Measurements from ENCODE around the gene KRTAP5-9.

The KRTAP5-9 gene

DNA sequence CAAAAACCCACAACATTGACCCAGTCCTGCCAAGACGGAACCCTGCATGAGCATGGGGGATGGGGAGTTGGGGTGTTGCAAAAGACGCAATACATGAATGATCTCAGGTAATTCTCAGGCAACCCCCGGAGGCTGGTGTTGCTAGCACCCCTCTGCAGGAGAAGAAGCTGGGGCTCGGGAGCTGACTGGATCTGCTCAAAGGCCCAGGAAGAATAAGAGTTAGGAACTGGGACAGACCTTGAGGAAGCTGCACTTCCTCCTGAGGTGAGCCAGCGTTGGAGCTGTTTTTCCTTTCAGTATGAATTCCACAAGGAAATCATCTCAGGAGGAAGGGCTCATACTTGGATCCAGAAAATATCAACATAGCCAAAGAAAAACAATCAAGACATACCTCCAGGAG, at the start of gene KRTAP5-9:
TSS of gene KRTAP5-9 (plus strand) at position 301 of the 400 bp plus-strand sequence. CDS start 238 bp downstream, outside the sequence.
- Histone ChIP-seq H3K79me2 (ENCODE audit: control insufficient read depth, insufficient read depth, low read length, unreplicated experiment) (no peaks in the 10 kb centered on the region), H3K36me3 (ENCODE audit: insufficient read depth, low read length) (no peaks in the 10 kb centered on the region), H3K27me3 (ENCODE audit: insufficient read depth, low read length) (peaks cover 67% of the 10 kb centered on the region), H3K4me3 (ENCODE audit: low read depth, low read length) (no peak within 1 kb of the TSS), H3K4me1 (ENCODE audit: control insufficient read depth, insufficient read depth, low read length, unreplicated experiment) (no peaks in the 10 kb centered on the region), H2AFZ (ENCODE audit: low read length, unreplicated experiment) (no peak within 1 kb of the TSS), H3K27ac (ENCODE audit: low read depth, low read length) (no peak within 1 kb of the TSS)

GRCh38 chr11:71499125-71499524, 49.1 kb upstream of the KRTAP5-9 start:
- H3K4me3 ChIP-seq (ENCODE audit: low read depth, low read length), result no peak overlapping the region
- peaks cover 22% of the 10 kb centered on the region for H3K36me3 ChIP-seq (ENCODE audit: insufficient read depth, low read length)
- H3K79me2 ChIP-seq (ENCODE audit: control insufficient read depth, insufficient read depth, low read length, unreplicated experiment), result no peaks in the 10 kb centered on the region
- no peaks in the 10 kb centered on the region for H3K4me1 ChIP-seq (ENCODE audit: control insufficient read depth, insufficient read depth, low read length, unreplicated experiment)
- H2AFZ ChIP-seq (ENCODE audit: low read length, unreplicated experiment), result no peak overlapping the region
- no peak overlapping the region for H3K27ac ChIP-seq (ENCODE audit: low read depth, low read length)
- no peaks in the 10 kb centered on the region for H3K27me3 ChIP-seq (ENCODE audit: insufficient read depth, low read length)

DNA sequence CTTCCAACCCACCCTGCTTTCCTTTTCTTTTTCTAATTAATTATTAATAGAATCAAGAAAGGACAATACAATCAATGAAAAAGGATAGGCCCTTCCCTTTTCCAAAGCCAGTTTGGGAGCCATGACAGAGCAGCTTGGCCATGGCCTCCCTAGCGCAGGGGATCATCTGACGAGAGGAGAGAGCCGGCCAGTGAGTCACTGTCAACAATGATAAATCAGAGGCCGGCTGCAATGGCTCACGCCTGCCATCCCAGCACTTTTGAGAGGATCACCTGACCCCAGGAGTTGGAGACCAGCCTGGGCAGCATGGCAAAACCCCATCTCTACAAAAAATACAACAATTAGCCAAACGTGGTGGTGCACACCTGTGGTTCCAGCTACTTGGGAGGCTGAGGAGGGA, 48.7 kb upstream of the KRTAP5-9 start:
- no peaks in the 10 kb centered on the region for H3K79me2 ChIP-seq (ENCODE audit: control insufficient read depth, insufficient read depth, low read length, unreplicated experiment)
- peaks cover 22% of the 10 kb centered on the region for H3K36me3 ChIP-seq (ENCODE audit: insufficient read depth, low read length)
- no peak overlapping the region for H3K4me3 ChIP-seq (ENCODE audit: low read depth, low read length)
- H3K27ac ChIP-seq (ENCODE audit: low read depth, low read length), result no peak overlapping the region
- no peaks in the 10 kb centered on the region for H3K27me3 ChIP-seq (ENCODE audit: insufficient read depth, low read length)
- H3K4me1 ChIP-seq (ENCODE audit: control insufficient read depth, insufficient read depth, low read length, unreplicated experiment), result no peaks in the 10 kb centered on the region
- H2AFZ ChIP-seq (ENCODE audit: low read length, unreplicated experiment), result no peak overlapping the region

DNA sequence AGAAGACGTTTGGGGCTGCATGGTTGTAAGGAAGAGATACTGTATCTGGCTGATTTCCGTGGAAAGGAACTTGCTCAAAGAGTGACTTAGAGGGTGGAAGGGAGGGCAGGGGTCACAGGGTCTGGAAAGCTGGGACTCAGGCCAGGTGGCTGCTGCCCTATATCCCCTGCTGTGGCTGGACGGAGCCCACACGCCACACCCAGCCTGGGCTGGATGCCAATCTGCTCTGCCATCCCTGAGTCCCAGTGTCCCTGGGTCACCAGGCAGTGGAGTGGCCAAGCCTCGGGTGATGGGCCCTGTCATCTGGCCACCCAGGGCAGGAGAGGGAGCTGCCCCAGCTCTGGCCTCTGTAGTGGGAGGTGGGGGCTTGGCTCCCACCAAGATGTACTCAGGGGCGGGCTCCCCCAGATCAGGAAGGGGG, 47.6 kb upstream of the KRTAP5-9 start:
- H2AFZ ChIP-seq (ENCODE audit: low read length, unreplicated experiment), result no peak overlapping the region
- H3K36me3 ChIP-seq (ENCODE audit: insufficient read depth, low read length), result peaks cover 22% of the 10 kb centered on the region
- no peak overlapping the region for H3K4me3 ChIP-seq (ENCODE audit: low read depth, low read length)
- H3K4me1 ChIP-seq (ENCODE audit: control insufficient read depth, insufficient read depth, low read length, unreplicated experiment), result no peaks in the 10 kb centered on the region
- H3K27ac ChIP-seq (ENCODE audit: low read depth, low read length), result no peak overlapping the region
- H3K79me2 ChIP-seq (ENCODE audit: control insufficient read depth, insufficient read depth, low read length, unreplicated experiment), result no peaks in the 10 kb centered on the region
- H3K27me3 ChIP-seq (ENCODE audit: insufficient read depth, low read length), result no peaks in the 10 kb centered on the region

DNA sequence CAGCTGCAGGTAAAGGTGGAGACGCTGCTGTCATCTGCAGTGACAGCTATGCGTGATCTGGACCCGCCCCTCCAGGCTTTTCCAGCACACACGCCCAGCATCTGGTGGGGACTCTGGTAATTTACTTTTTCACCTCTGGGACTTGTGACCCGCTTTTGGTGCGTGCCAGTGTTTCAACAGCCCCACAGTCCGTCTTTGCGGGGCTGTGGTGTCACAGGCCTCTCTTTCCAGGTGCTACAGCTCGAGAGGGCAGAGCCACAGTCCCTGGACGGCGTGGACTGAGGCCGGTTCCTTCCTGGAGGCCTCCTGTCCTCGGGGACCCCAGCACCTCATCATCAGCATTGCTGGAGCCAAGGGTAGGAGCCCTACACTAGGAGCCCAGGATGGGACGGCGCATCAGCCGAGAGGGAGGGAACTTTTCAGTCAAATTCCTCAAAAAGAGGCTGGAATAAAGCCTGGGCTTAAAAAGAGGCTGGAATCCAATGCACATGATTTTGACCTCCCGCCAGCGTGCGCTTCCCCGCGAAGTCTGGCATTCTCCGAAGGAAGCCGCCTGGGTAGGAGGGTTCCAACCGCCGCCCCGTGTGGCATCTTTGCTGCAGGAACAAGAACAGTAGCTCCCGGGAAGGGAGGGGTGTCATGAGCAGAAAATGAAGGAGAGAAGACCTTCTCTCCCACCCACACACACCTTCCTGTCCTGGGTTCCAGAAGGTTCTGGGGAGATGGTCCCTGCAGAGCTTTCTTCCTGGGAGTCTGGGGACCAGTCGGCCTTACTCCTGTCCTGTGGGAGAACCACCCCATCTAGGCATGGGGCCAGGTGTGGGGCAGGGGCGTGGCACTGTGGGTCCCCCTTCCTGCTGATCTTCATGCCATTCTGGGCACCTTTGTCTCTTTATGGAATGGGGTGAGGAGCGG, 46.9 kb upstream of the KRTAP5-9 start:
- Histone ChIP-seq H3K27me3 (ENCODE audit: insufficient read depth, low read length) (no peaks in the 10 kb centered on the region), H3K79me2 (ENCODE audit: control insufficient read depth, insufficient read depth, low read length, unreplicated experiment) (no peaks in the 10 kb centered on the region), H3K27ac (ENCODE audit: low read depth, low read length) (no peak overlapping the region), H2AFZ (ENCODE audit: low read length, unreplicated experiment) (no peak overlapping the region), H3K36me3 (ENCODE audit: insufficient read depth, low read length) (peaks cover 22% of the 10 kb centered on the region), H3K4me1 (ENCODE audit: control insufficient read depth, insufficient read depth, low read length, unreplicated experiment) (no peaks in the 10 kb centered on the region), H3K4me3 (ENCODE audit: low read depth, low read length) (no peak overlapping the region)

GRCh38 chr11:71502026-71502425, 46.2 kb upstream of the KRTAP5-9 start:
- Histone ChIP-seq H3K36me3 (ENCODE audit: insufficient read depth, low read length) (peaks cover 22% of the 10 kb centered on the region), H3K79me2 (ENCODE audit: control insufficient read depth, insufficient read depth, low read length, unreplicated experiment) (no peaks in the 10 kb centered on the region), H3K4me1 (ENCODE audit: control insufficient read depth, insufficient read depth, low read length, unreplicated experiment) (no peaks in the 10 kb centered on the region), H3K27me3 (ENCODE audit: insufficient read depth, low read length) (no peaks in the 10 kb centered on the region), H3K4me3 (ENCODE audit: low read depth, low read length) (no peak overlapping the region), H3K27ac (ENCODE audit: low read depth, low read length) (no peak overlapping the region), H2AFZ (ENCODE audit: low read length, unreplicated experiment) (no peak overlapping the region)

GRCh38 chr11:71502871-71503435, 45.3 kb upstream of the KRTAP5-9 start:
- Histone ChIP-seq H3K79me2 (ENCODE audit: control insufficient read depth, insufficient read depth, low read length, unreplicated experiment) (no peaks in the 10 kb centered on the region), H3K4me3 (ENCODE audit: low read depth, low read length) (no peak overlapping the region), H3K27ac (ENCODE audit: low read depth, low read length) (no peak overlapping the region), H3K27me3 (ENCODE audit: insufficient read depth, low read length) (no peaks in the 10 kb centered on the region), H2AFZ (ENCODE audit: low read length, unreplicated experiment) (no peak overlapping the region), H3K4me1 (ENCODE audit: control insufficient read depth, insufficient read depth, low read length, unreplicated experiment) (no peaks in the 10 kb centered on the region), H3K36me3 (ENCODE audit: insufficient read depth, low read length) (peaks cover 15% of the 10 kb centered on the region)

DNA sequence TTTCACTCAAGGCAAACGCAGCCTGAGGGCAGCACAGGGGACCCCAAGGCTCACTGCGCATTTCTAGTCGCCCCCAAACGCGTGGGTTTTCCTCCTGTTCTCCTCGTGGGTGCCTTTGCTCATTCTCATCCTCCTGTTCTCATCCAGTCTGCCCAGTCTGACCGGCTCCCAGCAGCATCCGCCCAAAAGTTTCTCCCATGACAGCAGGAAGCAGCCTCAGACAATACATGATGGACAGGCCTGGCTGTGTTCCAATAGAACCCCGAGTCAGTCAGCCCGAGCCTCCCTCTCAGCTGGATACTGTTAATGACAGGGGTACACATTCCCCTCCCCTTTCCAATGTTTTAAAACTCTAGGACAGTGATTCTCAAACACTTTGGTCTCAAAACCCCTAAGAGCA, 43.7 kb upstream of the KRTAP5-9 start:
- Histone ChIP-seq H2AFZ (ENCODE audit: low read length, unreplicated experiment) (no peak overlapping the region), H3K36me3 (ENCODE audit: insufficient read depth, low read length) (peaks cover 4% of the 10 kb centered on the region; the same call in 1 of the 2 replicates), H3K27ac (ENCODE audit: low read depth, low read length) (no peak overlapping the region), H3K79me2 (ENCODE audit: control insufficient read depth, insufficient read depth, low read length, unreplicated experiment) (no peaks in the 10 kb centered on the region), H3K4me1 (ENCODE audit: control insufficient read depth, insufficient read depth, low read length, unreplicated experiment) (no peaks in the 10 kb centered on the region), H3K4me3 (ENCODE audit: low read depth, low read length) (no peak overlapping the region), H3K27me3 (ENCODE audit: insufficient read depth, low read length) (no peaks in the 10 kb centered on the region)

- H3K79me2 ChIP-seq (ENCODE audit: control insufficient read depth, insufficient read depth, low read length, unreplicated experiment), result no peaks in the 10 kb centered on the region
- H3K36me3 ChIP-seq (ENCODE audit: insufficient read depth, low read length), result peaks cover 4% of the 10 kb centered on the region; the same call in 1 of the 2 replicates
- H2AFZ ChIP-seq (ENCODE audit: low read length, unreplicated experiment), result no peak overlapping the region
- H3K27me3 ChIP-seq (ENCODE audit: insufficient read depth, low read length), result no peaks in the 10 kb centered on the region
- no peak overlapping the region for H3K4me3 ChIP-seq (ENCODE audit: low read depth, low read length)
- H3K27ac ChIP-seq (ENCODE audit: low read depth, low read length), result no peak overlapping the region
- H3K4me1 ChIP-seq (ENCODE audit: control insufficient read depth, insufficient read depth, low read length, unreplicated experiment), result no peaks in the 10 kb centered on the region
Measured at GRCh38 chr11:71505001-71505400, 43.2 kb upstream of the KRTAP5-9 start.

GRCh38 chr11:71505781-71506180, 42.4 kb upstream of the KRTAP5-9 start:
- H3K27me3 ChIP-seq (ENCODE audit: insufficient read depth, low read length), result no peaks in the 10 kb centered on the region
- H3K4me3 ChIP-seq (ENCODE audit: low read depth, low read length), result no peak overlapping the region
- H3K4me1 ChIP-seq (ENCODE audit: control insufficient read depth, insufficient read depth, low read length, unreplicated experiment), result no peaks in the 10 kb centered on the region
- H3K79me2 ChIP-seq (ENCODE audit: control insufficient read depth, insufficient read depth, low read length, unreplicated experiment), result no peaks in the 10 kb centered on the region
- no peak overlapping the region for H3K27ac ChIP-seq (ENCODE audit: low read depth, low read length)
- no peaks in the 10 kb centered on the region for H3K36me3 ChIP-seq (ENCODE audit: insufficient read depth, low read length)
- H2AFZ ChIP-seq (ENCODE audit: low read length, unreplicated experiment), result no peak overlapping the region

GRCh38 chr11:71507102-71507501, 41.1 kb upstream of the KRTAP5-9 start:
- no peaks in the 10 kb centered on the region for H3K36me3 ChIP-seq (ENCODE audit: insufficient read depth, low read length)
- no peak overlapping the region for H3K27ac ChIP-seq (ENCODE audit: low read depth, low read length)

More at GRCh38 chr11:71507102-71507501, 41.1 kb upstream of the KRTAP5-9 start:
- H3K79me2 ChIP-seq (ENCODE audit: control insufficient read depth, insufficient read depth, low read length, unreplicated experiment), result no peaks in the 10 kb centered on the region
- no peaks in the 10 kb centered on the region for H3K4me1 ChIP-seq (ENCODE audit: control insufficient read depth, insufficient read depth, low read length, unreplicated experiment)
- H3K27me3 ChIP-seq (ENCODE audit: insufficient read depth, low read length), result no peaks in the 10 kb centered on the region
- no peak overlapping the region for H2AFZ ChIP-seq (ENCODE audit: low read length, unreplicated experiment)
- H3K4me3 ChIP-seq (ENCODE audit: low read depth, low read length), result no peak overlapping the region

All from ACC112 (cell line).